Measurements from ENCODE around the gene KRTCAP3. TPM values are rescaled to one million over a fixed set of nuclear protein-coding genes. Genes with fewer than 3 reads are reported as not detected.
A peak's percentile ranks its signal among the peaks of the same experiment; 100 is the strongest.

KRTCAP3 gene
- total RNA-seq, 2 experiments from 2014 or later = 7.4 to 9.9 TPM

DNA sequence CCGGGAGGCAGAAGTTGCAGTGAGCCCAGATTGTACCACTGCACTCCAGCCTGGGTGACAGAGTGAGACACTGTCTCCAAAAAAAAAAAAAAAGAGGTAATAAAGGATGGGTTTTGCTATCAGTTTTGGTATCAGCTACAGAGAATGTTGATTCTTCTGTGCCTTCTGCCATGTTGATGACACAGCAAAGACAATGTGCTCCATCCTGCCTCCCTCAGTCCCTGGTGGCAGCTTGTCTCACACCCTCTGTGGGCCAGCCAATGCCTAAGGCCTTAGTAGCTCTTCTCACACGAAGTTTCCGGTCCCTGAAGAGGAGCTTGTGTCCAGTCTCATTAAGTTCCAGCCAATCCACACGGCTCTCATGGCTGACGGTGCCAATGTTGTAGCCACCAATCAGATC is 29.8 kb downstream of the KRTCAP3 start:
- H3K4me3 Mint-ChIP-seq = no peak overlapping the region
- H3K27ac Mint-ChIP-seq = no peak overlapping the region
- no peaks in the 10 kb centered on the region for H3K9me3 Mint-ChIP-seq
- DNase-seq = no peak
- H3K36me3 Mint-ChIP-seq = peaks cover 13% of the 10 kb centered on the region
- no peaks in the 10 kb centered on the region for H3K4me1 Mint-ChIP-seq
- H3K27me3 Mint-ChIP-seq = no peaks in the 10 kb centered on the region

DNA sequence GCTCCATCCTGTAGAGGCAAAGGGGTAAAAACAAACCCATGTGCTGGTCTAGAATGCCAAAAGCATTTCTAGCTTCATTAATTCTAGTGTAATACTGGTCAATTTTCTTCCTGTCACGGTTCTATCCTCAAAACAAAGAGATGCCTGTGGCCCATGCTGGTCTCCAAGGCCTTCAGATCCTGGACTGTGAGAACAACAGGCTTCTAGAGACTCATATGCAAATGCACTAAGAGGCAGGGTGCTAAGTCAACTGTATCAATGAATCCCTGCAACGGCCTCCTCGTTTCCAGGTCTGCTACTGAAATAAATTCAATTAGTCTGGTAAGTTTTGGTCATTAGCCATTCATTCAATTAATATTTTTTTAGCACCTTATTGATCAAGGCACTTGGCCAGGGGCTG is 43.3 kb downstream of the KRTCAP3 start:
- Mint-ChIP-seq H3K36me3 (no peaks in the 10 kb centered on the region), H3K27me3 (no peaks in the 10 kb centered on the region)

DNA sequence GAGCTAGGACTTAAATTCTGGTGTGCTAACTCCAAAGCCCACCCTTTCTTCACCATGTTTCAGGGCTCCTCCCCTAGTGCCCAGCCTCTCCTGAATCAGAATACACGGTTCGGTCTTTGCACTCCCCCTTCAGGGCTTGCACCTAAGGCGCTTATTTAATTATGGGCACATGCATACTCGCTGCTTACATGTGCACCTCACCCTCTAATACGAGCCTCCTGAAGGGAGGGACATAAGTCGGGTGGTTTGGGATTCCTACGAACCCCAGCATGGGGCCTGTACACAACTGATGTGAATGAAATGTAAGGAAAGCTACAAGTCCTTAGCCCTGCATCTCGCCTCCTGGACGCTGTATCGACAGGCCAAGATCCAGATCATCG is 46.9 kb downstream of the KRTCAP3 start:
- peaks cover 20% of the 10 kb centered on the region for H3K4me1 Mint-ChIP-seq
- peak; percentile 10 for DNase-seq
- H3K36me3 Mint-ChIP-seq = no peaks in the 10 kb centered on the region
- H3K4me3 Mint-ChIP-seq = peak overlapping the region; percentile 89
- H3K27ac Mint-ChIP-seq = peak overlapping the region; percentile 85
- no peaks in the 10 kb centered on the region for H3K9me3 Mint-ChIP-seq
- H3K27me3 Mint-ChIP-seq = peaks cover 11% of the 10 kb centered on the region

More for the DNA sequence above, 43.3 kb downstream of the KRTCAP3 start:
- H3K9me3 Mint-ChIP-seq = no peaks in the 10 kb centered on the region
- no peak overlapping the region for H3K27ac Mint-ChIP-seq
- peaks cover 12% of the 10 kb centered on the region for H3K4me1 Mint-ChIP-seq
- DNase-seq = no peak
- no peak overlapping the region for H3K4me3 Mint-ChIP-seq

DNA sequence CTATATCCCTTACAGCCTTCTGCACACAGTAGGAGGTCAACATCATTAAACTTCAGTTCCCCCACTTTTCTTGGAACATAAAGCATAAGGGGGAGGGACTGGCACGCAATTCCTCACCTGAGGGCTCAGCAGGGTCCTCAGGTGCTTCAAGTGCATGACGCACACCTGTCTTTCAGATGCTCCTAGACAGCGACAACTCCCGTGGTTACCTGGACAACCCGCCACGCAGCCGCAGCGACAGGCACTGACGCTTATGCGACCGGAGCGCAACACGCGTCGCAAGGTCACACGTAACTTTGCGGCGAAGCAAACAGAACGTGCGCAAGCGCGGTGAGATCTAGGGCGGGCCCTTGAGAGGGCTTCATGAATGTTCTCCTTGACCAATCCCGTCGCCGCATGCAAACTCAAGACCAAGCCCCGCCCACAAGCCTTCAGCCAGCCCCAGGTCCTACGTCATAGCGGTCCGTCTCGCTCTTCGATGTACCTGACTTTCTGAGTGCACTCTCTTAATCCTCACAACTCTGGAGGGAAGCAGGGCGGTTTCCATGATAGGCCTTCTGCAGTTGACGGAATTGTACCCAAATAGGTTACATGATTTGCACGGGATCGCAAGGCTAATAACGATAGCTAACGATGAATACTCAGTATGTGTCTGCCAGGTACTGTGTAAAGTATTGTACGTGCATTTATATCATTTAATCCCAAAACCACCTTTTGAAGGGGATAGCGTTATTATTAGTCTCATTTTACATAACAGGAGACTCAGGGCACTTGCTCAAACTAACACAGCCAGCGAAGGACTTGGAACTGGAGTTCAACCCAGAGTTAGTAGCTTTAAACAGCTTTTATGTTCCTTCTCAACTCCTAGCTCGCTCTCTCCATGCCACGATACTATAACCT is 47.6 kb downstream of the KRTCAP3 start, which contains the start of gene IFT172:
Gene IFT172, minus strand, starts transcription at position 246 of the 900 bp plus-strand sequence. Its CDS starts 90 bp downstream, at position 156.
- peak; percentile 98 for DNase-seq
- no peaks in the 10 kb centered on the region for H3K36me3 Mint-ChIP-seq
- peaks cover 20% of the 10 kb centered on the region for H3K4me1 Mint-ChIP-seq
- H3K9me3 Mint-ChIP-seq = no peaks in the 10 kb centered on the region
- peaks cover 16% of the 10 kb centered on the region for H3K27me3 Mint-ChIP-seq
- peak within 1 kb of the TSS; percentile 85 for H3K27ac Mint-ChIP-seq
- H3K4me3 Mint-ChIP-seq = peak within 1 kb of the TSS; percentile 89

DNA sequence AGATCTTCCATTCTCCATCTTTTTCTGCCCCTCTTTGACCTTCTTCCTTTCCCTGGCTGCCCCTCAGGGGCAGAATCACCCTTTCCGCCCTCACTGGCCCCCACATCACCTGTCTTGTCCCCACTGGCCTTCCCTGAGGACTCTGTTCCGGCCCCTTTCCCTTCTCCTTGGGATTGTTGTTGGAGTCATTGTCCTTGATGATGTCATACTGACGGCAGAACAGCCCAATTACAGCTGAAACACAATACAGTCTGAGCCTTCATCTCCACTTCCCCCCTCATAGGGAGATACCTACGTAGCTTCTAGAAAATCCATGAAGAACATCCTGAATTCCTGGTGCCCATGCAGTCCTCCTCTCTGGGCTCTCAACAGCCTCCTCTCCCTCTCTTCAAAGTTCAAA is 50.4 kb downstream of the KRTCAP3 start:
- Mint-ChIP-seq H3K27me3 (peaks cover 41% of the 10 kb centered on the region), H3K27ac (no peak overlapping the region), H3K9me3 (no peaks in the 10 kb centered on the region), H3K4me1 (peaks cover 24% of the 10 kb centered on the region), H3K4me3 (no peak overlapping the region), H3K36me3 (no peaks in the 10 kb centered on the region)
- no peak for DNase-seq

DNA sequence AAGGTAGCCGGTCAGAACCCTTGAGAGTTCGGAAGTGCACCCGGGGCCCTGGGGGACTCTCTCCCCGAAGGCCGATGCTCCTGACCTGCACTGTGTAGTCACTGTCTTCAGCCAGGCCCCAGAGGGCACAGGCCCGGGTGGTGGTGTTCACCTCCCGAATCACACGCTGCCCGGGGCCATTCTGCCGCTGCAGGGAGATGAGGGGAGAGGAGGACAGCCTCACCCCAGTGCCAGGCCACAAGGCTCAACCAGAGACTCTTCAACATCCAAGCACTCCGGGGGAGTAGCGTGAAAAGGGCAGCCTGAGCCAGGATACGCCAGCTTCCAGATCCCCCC is 51.7 kb downstream of the KRTCAP3 start:
- H3K4me3 Mint-ChIP-seq = peak overlapping the region; percentile 44
- H3K4me1 Mint-ChIP-seq = peaks cover 24% of the 10 kb centered on the region
- no peaks in the 10 kb centered on the region for H3K9me3 Mint-ChIP-seq
- DNase-seq = no peak
- H3K36me3 Mint-ChIP-seq = no peaks in the 10 kb centered on the region
- H3K27ac Mint-ChIP-seq = no peak overlapping the region
- H3K27me3 Mint-ChIP-seq = peaks cover 47% of the 10 kb centered on the region

Other genes with a start within 250 kb of the KRTCAP3 start
- 10 to 100 TPM; 75.4 to 77.4 TPM for gene ATRAID, start 230.3 kb upstream of the KRTCAP3 start, total RNA-seq
- gene SLC5A6, start 230.1 kb upstream of the KRTCAP3 start, total RNA-seq = 10 to 100 TPM; 74.2 to 81.9 TPM
- gene CAD, start 225.0 kb upstream of the KRTCAP3 start, total RNA-seq = 100 to 1,000 TPM; 134 TPM
- under 1 TPM; 0.14 to 0.22 TPM for gene SLC30A3, start 179.3 kb upstream of the KRTCAP3 start, total RNA-seq
- not detected for gene DNAJC5G, start 166.9 kb upstream of the KRTCAP3 start, total RNA-seq
- gene TRIM54, start 160.0 kb upstream of the KRTCAP3 start, total RNA-seq = under 1 TPM; 0.24 to 0.33 TPM
- gene UCN, start 133.9 kb upstream of the KRTCAP3 start, total RNA-seq = 1 to 10 TPM; 1.3 to 1.6 TPM
- 10 to 100 TPM; 84.4 to 87.8 TPM for gene MPV17, start 119.3 kb upstream of the KRTCAP3 start, total RNA-seq
- 10 to 100 TPM; 77.4 to 83.9 TPM for gene GTF3C2, start 85.6 kb upstream of the KRTCAP3 start, total RNA-seq
- gene EIF2B4, start 72.0 kb upstream of the KRTCAP3 start, total RNA-seq = 10 to 100 TPM; 41.2 to 43.6 TPM
- gene SNX17, start 71.8 kb upstream of the KRTCAP3 start, total RNA-seq = 10 to 100 TPM; 88.1 to 96.0 TPM
- gene ZNF513, start 61.6 kb upstream of the KRTCAP3 start, total RNA-seq = 1 to 10 TPM; 8.3 to 9.9 TPM
- 100 to 1,000 TPM; 172 to 176 TPM for gene PPM1G, start 32.8 kb upstream of the KRTCAP3 start, total RNA-seq
- 10 to 100 TPM; 57.0 to 62.5 TPM for gene NRBP1, start 13.8 kb upstream of the KRTCAP3 start, total RNA-seq
- 1 to 10 TPM; 7.1 to 8.1 TPM for gene IFT172, start 47.4 kb downstream of the KRTCAP3 start, total RNA-seq
- not detected for gene FNDC4, start 52.8 kb downstream of the KRTCAP3 start, total RNA-seq
- not detected for gene GCKR, start 54.5 kb downstream of the KRTCAP3 start, total RNA-seq
- 10 to 100 TPM; 21.0 to 25.2 TPM for gene ZNF512, start 140.7 kb downstream of the KRTCAP3 start, total RNA-seq
- under 1 TPM; 0.60 to 0.68 TPM for gene CCDC121, start 186.6 kb downstream of the KRTCAP3 start, total RNA-seq
- 10 to 100 TPM; 49.9 to 50.6 TPM for gene GPN1, start 186.7 kb downstream of the KRTCAP3 start, total RNA-seq
- gene SUPT7L, start 221.2 kb downstream of the KRTCAP3 start, total RNA-seq = 10 to 100 TPM; 26.2 to 26.6 TPM
- 10 to 100 TPM; 25.5 to 26.6 TPM for gene SLC4A1AP, start 221.5 kb downstream of the KRTCAP3 start, total RNA-seq

All from activated naive CD8-positive, alpha-beta T cell treated with anti-CD3 and anti-CD28 coated beads for 36 hours (primary cell).